HG03060 (cell line): ENCODE results near the gene CYGB.

Source experiments
- ATAC-seq: cut with Tn5 transposase; IDR thresholded peaks from one replicate; pipeline ENCODE4 v1.9.1; 2021; ENCODE audit warnings: low read depth, moderate number of reproducible peaks; ENCODE audit not compliant: unreplicated experiment

The CYGB gene

GRCh38 chr17:76506408-76507345 lies 30.8 kb downstream of the CYGB start:
- ATAC-seq, result no peak

GRCh38 chr17:76504117-76504516 lies 33.4 kb downstream of the CYGB start:
- ATAC-seq, result no peak

- no peak for ATAC-seq
These were observed 34.9 kb downstream of the CYGB start for GRCh38 chr17:76502341-76503211.

GRCh38 chr17:76501827-76502307 lies 35.6 kb downstream of the CYGB start:
- ATAC-seq, result no peak

GRCh38 chr17:76501018-76501826 lies 36.3 kb downstream of the CYGB start, which contains the start of gene RHBDF2:
Gene RHBDF2, minus strand, starts transcription at chr17:76501423. Its CDS starts 19,899 bp downstream, at chr17:76481524.
- ATAC-seq, result no peak

GRCh38 chr17:76500747-76501017 lies 36.8 kb downstream of the CYGB start:
- ATAC-seq, result no peak

GRCh38 chr17:76500074-76500746 lies 37.3 kb downstream of the CYGB start:
- no peak for ATAC-seq

- ATAC-seq, result no peak
These were observed 38.2 kb downstream of the CYGB start for GRCh38 chr17:76499267-76499667.

GRCh38 chr17:76498876-76499251 lies 38.6 kb downstream of the CYGB start:
- no peak for ATAC-seq

- ATAC-seq, result no peak
These were observed 39.3 kb downstream of the CYGB start for GRCh38 chr17:76497979-76498875.

GRCh38 chr17:76497699-76497978 lies 39.9 kb downstream of the CYGB start:
- no peak for ATAC-seq

- no peak for ATAC-seq
These were observed 41.0 kb downstream of the CYGB start for GRCh38 chr17:76496464-76496863.

GRCh38 chr17:76495663-76496400 lies 41.7 kb downstream of the CYGB start:
- no peak for ATAC-seq

- no peak for ATAC-seq
These were observed 43.9 kb downstream of the CYGB start for GRCh38 chr17:76493505-76494167.

- ATAC-seq, result no peak
These were observed 44.5 kb downstream of the CYGB start for GRCh38 chr17:76492989-76493501.

GRCh38 chr17:76492123-76492988 lies 45.2 kb downstream of the CYGB start:
- ATAC-seq, result no peak
